Trophoblast cell (in vitro differentiated cells and primary cell): ENCODE measurements around the gene ITGB7.
A peak's percentile ranks its signal among the peaks of the same experiment; 100 is the strongest.

ENCODE experiments used
- DNase-seq, 2 donors: peaks; one replicate each; pipeline ENCODE4 v3.0.0-alpha.2; 2016
- H2AFZ ChIP-seq: 2 replicates; pipeline ENCODE4 v1.6.1; 2013; ENCODE audit warnings: low read length, moderate library complexity, mild to moderate bottlenecking; ENCODE audit not compliant: insufficient read depth, poor library complexity
- H2AK5ac ChIP-seq: 2 replicates; pipeline ENCODE4 v1.6.1; 2013; ENCODE audit warnings: mild to moderate bottlenecking, low read length
- H2BK120ac ChIP-seq: 2 replicates; pipeline ENCODE4 v1.6.1; 2013; ENCODE audit warnings: low read length, mild to moderate bottlenecking, moderate library complexity; ENCODE audit not compliant: insufficient read depth, poor library complexity
- H2BK12ac ChIP-seq: 2 replicates; pipeline ENCODE4 v1.6.1; 2013; ENCODE audit warnings: mild to moderate bottlenecking, low read length, moderate library complexity
- H2BK5ac ChIP-seq: 2 replicates; pipeline ENCODE4 v1.6.1; 2013; ENCODE audit warnings: low read length, low read depth, moderate library complexity, mild to moderate bottlenecking; ENCODE audit not compliant: poor library complexity
- H3K14ac ChIP-seq: 2 replicates; pipeline ENCODE4 v1.6.1; 2013; ENCODE audit warnings: mild to moderate bottlenecking, low read length
- H3K18ac ChIP-seq: 2 replicates; pipeline ENCODE4 v1.6.1; 2013; ENCODE audit warnings: mild to moderate bottlenecking, low read length
- H3K23ac ChIP-seq: 2 replicates; pipeline ENCODE4 v1.6.1; 2013; ENCODE audit warnings: low read length
- H3K27ac ChIP-seq: 2 replicates; pipeline ENCODE4 v1.5.1; 2013; ENCODE audit warnings: low read depth, mild to moderate bottlenecking, inconsistent platforms, low read length, moderate library complexity
- H3K27me3 ChIP-seq: 2 replicates; pipeline ENCODE4 v1.6.1; 2013; ENCODE audit warnings: inconsistent platforms, mild to moderate bottlenecking, low read length, moderate library complexity; ENCODE audit not compliant: insufficient read depth
- H3K36me3 ChIP-seq, 2 experiments: 1 replicate in 1 of 2; 2 replicates in 1 of 2; pipeline ENCODE4 v1.6.1; 2013; ENCODE audit warnings: low read length in 2 of 2, mild to moderate bottlenecking in 2 of 2, moderate library complexity in 1 of 2; ENCODE audit not compliant: insufficient read depth in 2 of 2, control insufficient read depth in 1 of 2
- H3K4ac ChIP-seq: 2 replicates; pipeline ENCODE4 v1.6.1; 2013; ENCODE audit warnings: low read depth, mild to moderate bottlenecking, low read length, moderate library complexity
- H3K4me1 ChIP-seq, 2 experiments: 1 replicate in 1 of 2; 2 replicates in 1 of 2; pipeline ENCODE4 v1.6.1; 2013; ENCODE audit warnings: low read length in 2 of 2, mild to moderate bottlenecking in 2 of 2, moderate library complexity in 1 of 2; ENCODE audit not compliant: insufficient read depth in 2 of 2, control insufficient read depth in 1 of 2
- H3K4me2 ChIP-seq: 2 replicates; pipeline ENCODE4 v1.6.1; 2013; ENCODE audit warnings: inconsistent platforms, mild to moderate bottlenecking, low read length, moderate library complexity
- H3K4me3 ChIP-seq: 2 replicates; pipeline ENCODE4 v1.5.1; 2013; ENCODE audit warnings: mild to moderate bottlenecking, low read depth, low read length, inconsistent platforms
- H3K79me1 ChIP-seq: one replicate; pipeline ENCODE4 v1.6.1; 2013; ENCODE audit warnings: low read length
- H3K79me2 ChIP-seq: 2 replicates; pipeline ENCODE4 v1.6.1; 2013; ENCODE audit warnings: low read length, mild to moderate bottlenecking; ENCODE audit not compliant: control insufficient read depth, insufficient read depth, poor library complexity
- H3K9ac ChIP-seq: 2 replicates; pipeline ENCODE4 v1.6.1; 2013; ENCODE audit warnings: mild to moderate bottlenecking, low read length
- H3K9me3 ChIP-seq: 2 replicates; pipeline ENCODE4 v1.6.1; 2013; ENCODE audit warnings: low read depth, mild to moderate bottlenecking, control low read depth, inconsistent platforms, low read length; ENCODE audit not compliant: insufficient read depth
- H4K12ac ChIP-seq: 2 replicates; pipeline ENCODE4 v1.6.1; 2013; ENCODE audit warnings: low read depth, mild to moderate bottlenecking, low read length, moderate library complexity
- H4K8ac ChIP-seq: 2 replicates; pipeline ENCODE4 v1.6.1; 2013; ENCODE audit warnings: low read depth, mild to moderate bottlenecking, low read length, moderate library complexity
- H4K91ac ChIP-seq: one replicate; pipeline ENCODE4 v1.6.1; 2013; ENCODE audit warnings: low read depth, mild to moderate bottlenecking, low read length, moderate library complexity
- WGBS: extraction: QIAGEN DNeasy Blood & Tissue Kit; methylation state at CpG from one replicate; pipeline ENCODE4 v1.1.7; 2013; ENCODE audit warnings: missing lambda C conversion rate; ENCODE audit not compliant: insufficient read length, insufficient coverage; ENCODE audit errors: extremely low coverage; 5-methylcytosine and 5-hydroxymethylcytosine counted together

Gene ITGB7

DNA sequence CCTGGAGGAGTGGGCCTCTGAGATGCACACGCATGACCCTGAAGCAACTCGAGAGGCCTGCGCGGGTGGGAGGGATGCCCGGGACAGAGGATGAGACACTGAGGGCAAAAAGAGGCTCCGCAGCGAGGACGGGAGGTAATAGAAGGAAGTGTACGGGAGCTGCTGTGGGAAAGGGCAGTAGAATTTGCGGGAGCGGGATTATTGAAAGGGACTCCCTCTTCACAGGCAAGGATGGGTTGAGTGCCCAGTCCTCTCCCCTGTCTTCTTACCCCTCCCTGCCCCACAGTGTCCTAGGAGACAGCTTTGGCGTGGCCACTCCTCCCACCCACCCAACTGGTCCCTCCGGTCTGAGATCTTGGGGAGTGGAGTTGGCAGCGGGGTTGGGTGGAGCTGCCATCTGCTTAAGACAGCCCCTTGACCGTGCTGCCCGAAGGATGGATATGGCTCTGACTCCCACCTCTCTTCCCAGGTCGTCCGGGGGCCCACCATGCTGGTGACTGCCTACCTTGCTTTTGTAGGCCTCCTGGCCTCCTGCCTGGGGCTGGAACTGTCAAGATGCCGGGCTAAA lies 45.4 kb upstream of the ITGB7 start:
- Histone ChIP-seq H3K79me1 (peaks cover 7% of the 10 kb centered on the region), H2AK5ac (peak overlapping the region; percentile 62), H4K91ac (peak overlapping the region; percentile 90), H3K4me3 (peak overlapping the region; percentile 88), H2BK12ac (no peak overlapping the region), H3K4ac (peak overlapping the region; percentile 49), H2BK5ac (peak overlapping the region; percentile 59), H3K14ac (peak overlapping the region; percentile 94), H3K27ac (peak overlapping the region; percentile 78), H2BK120ac (peak overlapping the region; percentile 45), H3K4me1 (peaks cover 12 to 22% of the 10 kb centered on the region in 2 experiments), H3K36me3 (peaks cover 11 to 13% of the 10 kb centered on the region in 2 experiments), H3K23ac (no peak overlapping the region), H3K79me2 (peaks cover 3% of the 10 kb centered on the region), H3K18ac (peak overlapping the region; percentile 79), H3K4me2 (peak overlapping the region; percentile 93), H2AFZ (peak overlapping the region; percentile 76), H3K9me3 (no peaks in the 10 kb centered on the region), H3K27me3 (no peaks in the 10 kb centered on the region), H3K9ac (peak overlapping the region; percentile 72), H4K12ac (peak overlapping the region; percentile 96), H4K8ac (peak overlapping the region; percentile 96)
- peak in 1 of 2 donors; percentile 45 for DNase-seq
- WGBS, result no CpG with 5 or more reads among the region's 19 CpGs

DNA sequence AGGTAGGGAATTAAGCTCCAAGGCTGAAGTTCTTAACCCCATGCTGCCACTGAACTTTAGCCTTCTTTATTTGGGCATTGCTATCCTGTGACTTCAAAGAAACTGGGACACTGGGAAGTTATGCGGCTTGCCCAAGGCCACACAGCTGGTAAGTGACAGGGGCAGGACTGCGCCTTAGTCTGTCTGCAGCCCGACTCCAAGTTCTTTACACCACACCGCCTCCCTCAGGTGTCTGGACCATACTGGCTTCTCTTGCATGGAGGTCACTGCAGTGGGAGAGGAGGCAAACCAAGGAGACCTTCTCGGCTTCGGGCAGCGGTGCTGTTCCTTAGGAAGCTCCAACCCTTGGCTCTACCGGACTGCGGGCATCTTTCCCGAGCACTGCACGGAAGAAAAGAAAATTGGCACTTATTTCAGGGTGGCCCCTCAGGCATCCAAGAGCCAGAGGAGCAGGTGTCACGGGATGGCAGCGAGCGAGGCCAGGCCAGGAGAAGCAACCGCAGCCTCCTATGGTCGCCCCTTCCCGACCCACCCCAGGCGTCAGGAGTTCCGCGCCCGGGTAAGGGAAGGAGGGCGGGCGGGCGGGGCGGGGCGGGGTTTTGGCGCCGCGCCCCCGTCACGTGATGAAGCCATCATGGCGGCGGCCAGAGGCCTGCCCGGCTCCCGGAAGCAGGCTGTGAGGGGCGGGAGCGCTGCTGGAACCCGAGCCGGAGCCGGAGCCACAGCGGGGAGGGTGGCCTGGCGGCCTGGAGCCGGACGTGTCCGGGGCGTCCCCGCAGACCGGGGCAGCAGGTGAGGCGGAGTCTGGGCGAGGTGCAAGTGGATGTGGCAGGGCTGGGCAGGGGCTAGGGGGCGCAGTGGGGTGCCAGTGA lies 44.7 kb upstream of the ITGB7 start:
- Histone ChIP-seq H2BK12ac (peak overlapping the region; percentile 52), H4K8ac (peak overlapping the region; percentile 96), H4K12ac (peak overlapping the region; percentile 96), H3K27me3 (no peaks in the 10 kb centered on the region), H3K4ac (peak overlapping the region; percentile 49), H2AFZ (peak overlapping the region; percentile 76), H3K9ac (peak overlapping the region; percentile 72), H3K14ac (peak overlapping the region; percentile 94), H3K4me3 (peak overlapping the region; percentile 88), H2AK5ac (peak overlapping the region; percentile 62), H3K4me1 (peaks cover 12 to 22% of the 10 kb centered on the region in 2 experiments), H3K4me2 (peak overlapping the region; percentile 93), H3K79me1 (peaks cover 7% of the 10 kb centered on the region), H4K91ac (peak overlapping the region; percentile 90), H3K36me3 (peaks cover 11 to 13% of the 10 kb centered on the region in 2 experiments), H3K18ac (peak overlapping the region; percentile 83), H2BK5ac (peak overlapping the region; percentile 79), H2BK120ac (peak overlapping the region; percentile 56), H3K9me3 (no peaks in the 10 kb centered on the region), H3K79me2 (peaks cover 3% of the 10 kb centered on the region), H3K27ac (peak overlapping the region; percentile 78), H3K23ac (no peak overlapping the region)
- DNase-seq, result peak; percentile 84 to 91
- no CpG with 5 or more reads among the region's 51 CpGs for WGBS

DNA sequence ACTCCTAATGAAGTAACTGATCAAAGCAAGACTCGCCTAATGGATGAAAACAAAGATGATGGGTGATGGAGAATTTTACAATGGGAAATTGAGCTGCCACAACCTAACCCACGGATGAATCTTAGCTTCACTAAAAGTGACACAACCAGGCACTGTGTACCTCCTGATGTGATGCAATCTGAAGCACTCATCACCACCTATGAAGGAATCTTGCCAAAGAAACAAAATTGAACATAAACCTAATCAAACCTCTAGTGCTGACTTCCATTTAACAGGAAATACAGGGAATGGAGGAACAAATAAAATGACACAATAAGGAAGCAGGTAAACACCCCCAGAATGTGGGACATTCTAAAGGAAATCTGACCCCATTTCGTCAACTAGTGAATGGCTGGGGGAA lies 38.2 kb upstream of the ITGB7 start:
- WGBS, result no CpG with 5 or more reads among the region's 3 CpGs
- Histone ChIP-seq H3K4me2 (no peak overlapping the region), H3K36me3 (no peaks in the 10 kb centered on the region), H2BK5ac (no peak overlapping the region), H2BK120ac (no peak overlapping the region), H4K12ac (no peak overlapping the region), H2BK12ac (no peak overlapping the region), H3K79me1 (peaks cover 2% of the 10 kb centered on the region), H3K27ac (no peak overlapping the region), H3K79me2 (no peaks in the 10 kb centered on the region), H3K4me1 (peaks cover 4 to 8% of the 10 kb centered on the region in 2 experiments), H3K18ac (no peak overlapping the region), H3K14ac (no peak overlapping the region), H3K23ac (no peak overlapping the region), H3K4me3 (no peak overlapping the region), H4K91ac (no peak overlapping the region), H3K4ac (no peak overlapping the region), H4K8ac (no peak overlapping the region), H2AK5ac (no peak overlapping the region), H3K9me3 (no peaks in the 10 kb centered on the region), H3K9ac (no peak overlapping the region), H2AFZ (no peak overlapping the region), H3K27me3 (no peaks in the 10 kb centered on the region)
- no peak for DNase-seq

DNA sequence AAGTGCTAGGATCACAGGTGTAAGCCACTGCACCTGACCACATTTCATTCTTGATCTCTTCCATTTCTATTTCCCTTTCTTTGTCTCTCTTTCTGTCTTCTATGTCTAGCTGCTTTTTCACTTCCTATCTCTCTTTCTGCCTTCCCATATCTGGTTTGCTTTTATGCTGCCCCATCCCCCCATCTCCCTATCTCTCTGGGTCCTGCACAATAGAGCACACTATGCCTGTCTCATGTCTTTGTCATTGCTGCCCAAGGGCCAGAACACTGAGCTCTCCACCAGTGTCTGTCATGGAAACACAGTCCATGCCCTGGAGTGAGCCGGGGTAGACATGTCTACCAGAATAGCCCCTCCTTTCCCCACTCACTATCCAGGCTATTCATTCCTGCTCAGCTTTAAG lies 37.3 kb upstream of the ITGB7 start:
- Histone ChIP-seq H4K12ac (no peak overlapping the region), H2BK12ac (no peak overlapping the region), H3K79me2 (no peaks in the 10 kb centered on the region), H3K9me3 (no peaks in the 10 kb centered on the region), H3K23ac (no peak overlapping the region), H3K4ac (no peak overlapping the region), H3K36me3 (no peaks in the 10 kb centered on the region), H3K27ac (peak overlapping the region; percentile 67), H3K14ac (no peak overlapping the region), H3K27me3 (no peaks in the 10 kb centered on the region), H3K4me1 (peaks cover 4 to 8% of the 10 kb centered on the region in 2 experiments), H4K8ac (no peak overlapping the region), H4K91ac (no peak overlapping the region), H3K79me1 (peaks cover 2% of the 10 kb centered on the region), H2AFZ (no peak overlapping the region), H3K4me2 (peak overlapping the region; percentile 4), H2BK120ac (no peak overlapping the region), H3K4me3 (no peak overlapping the region), H3K9ac (no peak overlapping the region), H2AK5ac (no peak overlapping the region), H3K18ac (no peak overlapping the region), H2BK5ac (peak overlapping the region; percentile 77)
- no CpG with 5 or more reads among the region's 1 CpG for WGBS
- DNase-seq, result no peak
